ENCODE data around the gene ALX4. TPM values are rescaled to one million over a fixed set of nuclear protein-coding genes. Genes with fewer than 3 reads are reported as not detected.
A peak's percentile ranks its signal among the peaks of the same experiment; 100 is the strongest.

ALX4 gene
- total RNA-seq, 4 donors from 2014 or later: not detected

GRCh38 chr11:44298862-44299261 is 11.1 kb downstream of the ALX4 start:
- Histone ChIP-seq H3K36me3 (no peaks in the 10 kb centered on the region), H3K9me3 (no peaks in the 10 kb centered on the region), H3K27ac (no peak overlapping the region), H3K27me3 (peaks cover 0 to 15% of the 10 kb centered on the region in 2 donors), H3K4me1 (no peaks in the 10 kb centered on the region), H3K4me3 (no peak overlapping the region)
- TF ChIP-seq POLR2A (IDR thresholded peaks at IDR 0.05) (no peak), CTCF (IDR thresholded peaks at IDR 0.05) (no peak)
- DNase-seq: no peak

- TF ChIP-seq POLR2A (IDR thresholded peaks at IDR 0.05) (no peak), CTCF (IDR thresholded peaks at IDR 0.05) (no peak)
- no peaks in the 10 kb centered on the region for H3K4me1 ChIP-seq
These were observed 19.7 kb downstream of the ALX4 start for GRCh38 chr11:44290208-44290607.

GRCh38 chr11:44288133-44288526 is 21.8 kb downstream of the ALX4 start:
- H3K27ac ChIP-seq: no peak overlapping the region
- TF ChIP-seq POLR2A (IDR thresholded peaks at IDR 0.05) (no peak), CTCF (IDR thresholded peaks at IDR 0.05) (no peak)
- no peaks in the 10 kb centered on the region for H3K9me3 ChIP-seq
- H3K36me3 ChIP-seq: no peaks in the 10 kb centered on the region
- H3K27me3 ChIP-seq: no peaks in the 10 kb centered on the region
- H3K4me1 ChIP-seq: no peaks in the 10 kb centered on the region
- no peak for DNase-seq
- no peak overlapping the region for H3K4me3 ChIP-seq

More at GRCh38 chr11:44290208-44290607, 19.7 kb downstream of the ALX4 start:
- Histone ChIP-seq H3K4me3 (no peak overlapping the region), H3K9me3 (no peaks in the 10 kb centered on the region), H3K36me3 (no peaks in the 10 kb centered on the region), H3K27me3 (no peaks in the 10 kb centered on the region), H3K27ac (no peak overlapping the region)
- DNase-seq: no peak

GRCh38 chr11:44286911-44287310 is 23.0 kb downstream of the ALX4 start:
- no peak overlapping the region for H3K27ac ChIP-seq
- TF ChIP-seq POLR2A (IDR thresholded peaks at IDR 0.05) (no peak), CTCF (IDR thresholded peaks at IDR 0.05) (no peak)
- DNase-seq: no peak
- no peaks in the 10 kb centered on the region for H3K4me1 ChIP-seq
- no peaks in the 10 kb centered on the region for H3K36me3 ChIP-seq
- H3K27me3 ChIP-seq: no peaks in the 10 kb centered on the region
- no peaks in the 10 kb centered on the region for H3K9me3 ChIP-seq
- H3K4me3 ChIP-seq: no peak overlapping the region

- peak; percentile 18 to 72 (median 67) for DNase-seq
- no peak for TF ChIP-seq POLR2A (IDR thresholded peaks at IDR 0.05)
- peak; percentile 64 to 91 (median 86) for TF ChIP-seq CTCF (IDR thresholded peaks at IDR 0.05)
- no peak overlapping the region for H3K27ac ChIP-seq
These were observed 23.6 kb downstream of the ALX4 start for GRCh38 chr11:44286268-44286880.

GRCh38 chr11:44285756-44286155 is 24.2 kb downstream of the ALX4 start:
- H3K4me3 ChIP-seq: no peak overlapping the region
- H3K27me3 ChIP-seq: no peaks in the 10 kb centered on the region
- H3K36me3 ChIP-seq: no peaks in the 10 kb centered on the region
- no peak overlapping the region for H3K27ac ChIP-seq
- no peak for TF ChIP-seq POLR2A (IDR thresholded peaks at IDR 0.05)
- no peak for TF ChIP-seq CTCF (IDR thresholded peaks at IDR 0.05)
- no peaks in the 10 kb centered on the region for H3K9me3 ChIP-seq
- no peaks in the 10 kb centered on the region for H3K4me1 ChIP-seq
- DNase-seq: no peak

More at GRCh38 chr11:44286268-44286880, 23.6 kb downstream of the ALX4 start:
- H3K27me3 ChIP-seq: no peaks in the 10 kb centered on the region
- H3K4me3 ChIP-seq: no peak overlapping the region
- H3K4me1 ChIP-seq: no peaks in the 10 kb centered on the region
- H3K9me3 ChIP-seq: no peaks in the 10 kb centered on the region
- H3K36me3 ChIP-seq: no peaks in the 10 kb centered on the region

Data from Peyer's patch (tissue), 4 donors.